HG02981 (cell line): Measurements from ENCODE around the gene CXCL5.
"Not testable (repeated sequence)": the region's sequence is repeated elsewhere in the genome, so short reads cannot be mapped to it uniquely, and the experiment has no call there.

Source experiments
- ATAC-seq: cut with Tn5 transposase; IDR thresholded peaks from one replicate; pipeline ENCODE4 v1.9.1; 2021; ENCODE audit warnings: mild to moderate bottlenecking, moderate library complexity; ENCODE audit not compliant: unreplicated experiment

The CXCL5 gene

DNA sequence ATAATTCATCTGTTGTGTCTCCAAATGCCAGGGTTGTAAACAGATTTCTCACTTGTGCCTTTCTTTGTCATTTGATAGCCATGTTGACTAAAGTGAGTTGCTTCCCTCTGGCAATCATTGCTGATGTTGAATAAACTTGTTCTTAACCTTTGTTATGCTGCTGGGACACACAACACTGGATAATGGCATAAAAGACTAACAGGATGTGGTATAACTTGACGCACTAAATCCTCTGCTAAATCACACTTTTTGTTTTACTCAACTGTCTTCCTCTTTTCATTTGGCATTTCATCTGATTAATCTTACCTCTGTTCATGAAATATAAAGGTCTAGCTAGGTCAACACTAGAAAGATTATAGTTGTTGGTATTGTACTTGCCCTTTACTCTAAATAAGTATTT, 17.6 kb upstream of the CXCL5 start:
- ATAC-seq = peak; percentile 51

DNA sequence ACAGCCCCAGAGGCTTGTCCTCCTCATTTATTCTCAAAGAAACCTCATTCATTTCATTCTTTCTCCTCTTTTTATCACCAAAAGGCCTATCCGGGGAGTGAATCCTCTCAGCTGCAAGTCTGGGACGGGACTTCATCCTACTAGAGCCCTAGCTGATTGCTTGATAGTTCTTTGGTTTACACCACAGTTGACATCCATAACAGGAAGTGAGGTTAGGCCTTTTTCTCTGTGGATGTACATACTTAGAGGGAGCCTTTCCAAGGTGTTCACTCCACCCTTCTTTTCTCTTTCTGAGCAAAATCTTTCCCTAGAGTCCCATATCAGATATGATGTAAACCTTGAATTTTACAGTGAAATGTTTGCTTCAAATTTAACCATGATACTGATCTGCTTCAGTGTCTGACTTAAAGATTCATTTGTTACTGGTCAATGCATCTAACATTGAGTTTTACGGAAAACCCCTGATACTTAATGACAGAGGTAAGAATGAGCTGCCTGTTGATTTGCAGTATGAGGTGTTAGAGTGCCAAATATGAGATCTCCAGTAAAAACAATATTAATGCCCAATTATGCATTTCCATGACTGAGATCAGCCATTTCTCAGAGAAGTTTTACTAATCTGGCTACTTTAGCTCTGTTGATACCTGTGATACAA, 16.8 kb upstream of the CXCL5 start:
- ATAC-seq = no peak

DNA sequence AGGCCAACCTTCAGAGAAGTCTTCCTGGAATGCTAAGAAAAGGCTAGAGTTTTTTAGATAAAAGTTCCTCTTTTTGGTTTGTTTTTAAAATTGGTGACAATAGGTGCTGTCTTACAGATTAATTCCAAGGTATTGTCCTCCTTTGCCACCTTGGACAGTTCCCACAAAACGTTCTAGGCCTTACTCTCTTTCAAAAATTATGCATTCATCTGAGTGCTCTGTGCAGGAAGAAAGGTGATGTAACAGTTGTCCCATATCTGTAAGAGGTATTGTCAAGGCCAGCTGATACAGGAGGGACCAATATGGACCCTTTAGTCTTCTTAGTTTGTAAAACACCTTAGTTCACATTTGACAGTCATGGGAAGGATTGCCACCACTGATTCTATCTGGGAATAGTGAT, 15.9 kb upstream of the CXCL5 start:
- ATAC-seq = no peak

- no peak for ATAC-seq
These were observed 14.8 kb upstream of the CXCL5 start for GRCh38 chr4:74013264-74013663.

- no peak for ATAC-seq
These were observed 13.7 kb upstream of the CXCL5 start for GRCh38 chr4:74012130-74012529.

DNA sequence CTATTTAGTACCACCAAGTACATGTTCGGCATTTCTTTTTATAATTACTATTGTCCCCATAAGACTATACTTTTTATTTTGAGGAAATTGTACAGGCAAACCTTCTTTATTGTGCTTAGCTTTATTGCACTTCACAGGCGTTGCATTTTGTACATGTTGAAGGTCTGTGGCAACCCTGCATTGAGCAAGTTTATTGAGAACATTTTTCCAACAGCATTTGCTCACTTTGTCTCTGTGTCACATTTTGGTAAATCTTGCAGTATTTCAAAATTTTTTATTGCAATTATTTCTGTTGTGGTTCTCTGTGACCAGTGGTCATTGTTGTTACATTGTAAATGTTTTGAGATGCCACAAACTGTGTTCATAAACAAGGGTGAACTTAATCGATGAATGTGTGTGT, 10.8 kb upstream of the CXCL5 start:
- ATAC-seq = no peak

- peak; percentile 77 for ATAC-seq
These were observed 7.6 kb upstream of the CXCL5 start for GRCh38 chr4:74006009-74006476.

- no peak for ATAC-seq
These were observed 7.1 kb upstream of the CXCL5 start for GRCh38 chr4:74005528-74005927.

- no peak for ATAC-seq
These were observed 6.2 kb upstream of the CXCL5 start for GRCh38 chr4:74004668-74005067.

DNA sequence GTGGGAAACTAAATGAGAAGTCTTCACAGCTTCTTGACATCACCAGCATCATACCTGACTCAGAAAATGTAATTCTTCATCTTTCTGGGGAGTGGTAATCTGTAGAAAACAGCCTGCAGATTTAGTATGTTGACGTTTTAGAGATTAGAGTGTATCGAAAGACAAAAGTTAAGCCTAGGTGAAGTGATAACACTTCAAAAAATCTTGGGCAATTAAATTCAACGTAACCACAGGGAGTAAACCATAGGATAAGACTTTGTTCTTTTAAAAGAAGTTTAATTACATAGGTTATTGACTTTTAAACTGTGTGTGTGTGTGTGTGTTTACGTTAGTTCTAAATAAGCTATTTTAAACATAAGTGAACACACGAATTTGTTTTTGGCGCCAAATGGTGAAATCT, 1.8 kb upstream of the CXCL5 start:
- ATAC-seq = no peak

GRCh38 chr4:73992050-73992449, 6.4 kb downstream of the CXCL5 start:
- no peak for ATAC-seq

DNA sequence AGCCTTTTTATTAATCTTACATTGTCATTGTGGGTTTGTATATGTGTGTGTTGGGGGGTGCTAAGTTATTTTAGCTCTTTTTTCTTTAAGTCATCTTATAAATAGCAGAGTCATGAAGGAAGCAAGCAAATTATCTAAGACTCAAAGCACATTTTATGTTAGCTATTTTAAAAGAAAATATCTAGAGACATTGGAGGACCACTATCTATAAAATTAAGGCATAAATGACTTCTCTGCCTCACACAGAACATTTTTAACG, 6.8 kb downstream of the CXCL5 start:
- ATAC-seq = no peak

DNA sequence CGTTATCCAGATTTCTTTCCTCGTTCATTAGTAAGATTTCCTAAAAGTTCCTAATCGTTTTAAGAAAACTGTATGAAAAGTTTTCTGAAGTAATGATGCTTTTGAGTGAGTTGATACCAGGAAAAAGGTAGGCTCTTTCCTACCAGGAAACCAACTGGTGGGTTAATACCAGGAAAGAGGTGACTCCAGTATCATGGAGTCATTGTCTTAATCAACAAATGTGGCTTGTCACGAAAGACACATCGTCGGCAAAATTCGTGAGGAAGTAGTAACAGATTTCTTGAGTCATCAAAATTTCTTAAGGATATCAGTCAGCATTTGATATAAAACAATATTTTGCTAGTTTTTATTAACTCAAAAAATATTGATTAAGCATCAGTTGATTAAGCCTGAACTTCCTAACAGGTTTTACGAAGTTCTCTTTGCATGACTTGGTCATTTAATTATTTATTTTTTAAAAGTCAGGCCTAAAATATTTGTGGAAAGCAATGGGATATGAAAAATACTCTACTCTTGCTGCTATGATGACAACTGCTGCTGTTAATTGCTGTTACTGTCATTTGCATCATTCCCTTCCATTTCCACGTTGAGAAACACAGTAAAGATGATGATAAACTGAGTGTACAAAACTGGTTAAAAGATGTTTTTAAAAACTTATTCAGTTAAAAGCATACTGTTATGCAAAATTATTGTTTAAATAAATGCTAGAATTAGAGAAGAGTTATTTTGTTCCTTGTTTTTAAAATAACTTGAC, 7.3 kb downstream of the CXCL5 start:
- no peak for ATAC-seq

DNA sequence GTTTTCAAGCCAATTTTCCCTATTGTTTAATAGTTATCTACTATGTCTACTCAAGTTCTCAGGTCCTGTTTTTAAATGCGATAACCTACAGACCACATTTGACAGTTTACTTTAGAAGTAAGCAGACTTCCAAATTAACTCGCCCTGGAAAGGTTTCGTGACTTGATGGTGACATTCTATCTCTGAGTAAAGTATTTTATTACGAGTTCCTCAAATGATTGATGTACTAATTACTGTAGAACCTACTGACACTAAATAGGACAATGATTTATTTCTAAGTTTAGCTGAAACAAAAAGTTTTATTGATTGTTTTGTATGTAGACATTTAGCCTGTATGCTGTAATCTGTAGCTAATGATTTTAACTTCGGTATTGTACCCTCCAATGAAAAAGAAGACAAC, 8.5 kb downstream of the CXCL5 start:
- no peak for ATAC-seq

DNA sequence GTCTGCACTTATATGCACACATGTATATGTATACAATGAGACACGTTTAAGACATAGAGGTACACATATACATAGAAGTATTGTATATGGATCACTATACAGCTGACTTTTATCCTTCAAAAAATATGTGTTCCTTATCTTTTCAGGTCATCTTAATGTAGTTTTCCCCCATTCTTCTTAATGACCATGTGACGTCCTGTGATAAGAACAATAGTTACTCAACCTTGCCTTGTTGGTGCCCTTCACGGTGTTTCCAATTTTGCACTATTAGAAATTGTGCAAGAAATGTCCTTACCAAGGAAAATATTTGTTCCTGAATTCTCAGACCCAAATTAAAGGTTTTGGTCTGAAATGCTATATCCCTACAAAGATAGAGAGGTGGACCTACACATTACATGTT, 9.4 kb downstream of the CXCL5 start:
- no peak for ATAC-seq

DNA sequence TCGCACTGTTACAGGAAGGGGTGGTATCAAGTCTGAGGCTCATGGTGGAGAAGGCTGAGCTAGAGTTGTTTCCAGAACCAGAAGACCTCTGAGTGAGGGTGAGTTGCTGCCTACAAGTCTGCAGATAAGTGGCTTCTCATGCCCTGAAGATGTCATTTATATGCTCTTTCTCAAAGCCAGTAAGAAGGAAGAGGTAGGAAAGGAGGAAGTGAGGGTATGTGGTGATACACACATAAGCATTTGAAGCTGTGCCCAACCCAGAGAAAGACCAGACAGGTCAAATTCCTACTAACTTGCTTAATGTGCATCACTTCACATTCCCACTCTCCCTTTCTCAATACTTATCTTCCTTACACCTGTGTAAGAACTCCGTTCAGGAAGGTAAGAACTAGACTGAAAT, 10.4 kb downstream of the CXCL5 start, which contains the start of gene PPBP:
Gene PPBP, minus strand, starts transcription at position 130 of the 400 bp plus-strand sequence. Its CDS starts 87 bp downstream, at position 43.
- ATAC-seq = no peak

- ATAC-seq = no peak
These were observed 13.0 kb downstream of the CXCL5 start for GRCh38 chr4:73985528-73985852.

DNA sequence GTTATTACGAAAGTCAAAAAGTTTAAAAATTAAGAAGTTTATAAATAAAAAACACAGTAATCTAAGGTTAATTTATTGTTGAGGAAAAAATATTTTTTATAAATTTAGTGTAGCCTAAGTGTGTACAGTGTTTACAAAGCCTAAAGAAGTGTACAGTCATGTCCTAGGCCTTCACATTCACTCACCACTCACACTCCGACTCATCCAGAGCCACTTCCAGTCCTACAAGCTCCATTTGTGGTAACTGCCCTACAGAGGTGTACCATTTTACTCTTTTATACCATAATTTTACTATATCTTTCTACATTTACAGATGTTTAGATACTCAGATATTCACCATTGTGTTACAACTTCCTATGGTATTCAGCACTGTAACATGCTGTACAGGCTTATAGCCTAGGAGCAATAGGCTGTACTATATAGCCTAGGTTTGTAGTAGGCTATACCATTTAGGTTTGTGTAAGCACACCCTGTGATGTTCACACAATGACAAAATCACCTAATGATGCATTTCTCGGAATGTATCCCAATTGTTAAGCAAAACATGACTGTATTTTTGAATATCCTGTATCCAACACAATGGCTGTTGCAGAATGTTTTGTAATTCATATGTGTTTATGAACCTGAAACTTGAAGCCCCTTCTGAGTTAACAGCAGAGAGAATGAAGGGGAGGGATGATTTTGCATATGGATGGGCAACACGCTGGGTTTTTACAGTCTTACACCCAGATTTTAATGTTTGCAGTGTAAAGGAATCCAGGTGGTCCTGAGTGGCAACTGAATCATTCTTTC, 13.5 kb downstream of the CXCL5 start:
- ATAC-seq = no peak

DNA sequence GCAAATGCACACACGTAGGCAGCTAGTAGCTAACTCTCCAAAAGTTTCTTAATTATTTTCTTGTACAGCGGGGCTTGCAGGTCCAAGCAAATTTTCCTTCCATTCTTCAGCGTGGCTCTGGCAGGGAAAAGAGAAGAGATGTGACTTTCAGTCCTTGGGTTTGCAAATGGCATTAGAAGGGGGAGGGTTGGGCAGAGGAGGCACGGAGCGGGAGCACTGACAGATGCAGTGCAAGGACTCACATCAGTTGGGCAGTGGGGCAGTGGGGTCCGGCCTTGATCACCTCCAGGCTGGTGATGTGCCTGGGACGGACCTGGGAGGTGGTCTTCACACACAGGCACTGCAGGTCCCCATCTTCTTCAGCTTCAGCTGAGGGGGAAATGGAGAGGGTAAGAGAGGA, 17.3 kb downstream of the CXCL5 start:
- not testable (repeated sequence) for ATAC-seq

DNA sequence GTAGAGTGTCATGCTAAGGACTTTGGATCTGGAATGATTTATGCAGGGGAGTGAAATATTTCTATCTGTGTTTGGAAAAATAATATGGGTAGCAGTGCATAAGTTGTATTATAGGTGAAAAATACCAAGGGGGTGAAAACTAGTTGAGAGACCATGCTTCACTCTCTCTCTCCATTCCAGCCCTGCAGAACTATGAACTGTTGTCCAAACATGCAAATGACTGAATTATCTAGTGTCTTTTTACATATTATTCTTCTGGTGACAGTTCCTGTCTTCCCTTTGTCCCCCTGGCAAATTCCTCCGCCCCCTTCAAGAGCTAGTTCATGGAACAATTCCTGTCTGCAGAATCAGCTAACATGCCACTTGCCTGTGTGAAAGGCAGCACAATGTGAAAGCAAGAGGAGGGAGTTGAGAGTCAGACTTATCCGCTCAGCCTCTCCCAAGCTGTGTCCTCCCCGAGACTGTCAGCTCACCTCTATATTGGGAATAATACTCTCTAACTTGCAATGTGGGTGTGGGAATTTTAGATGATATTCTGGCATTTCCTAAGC, 19.0 kb downstream of the CXCL5 start:
- no peak for ATAC-seq

DNA sequence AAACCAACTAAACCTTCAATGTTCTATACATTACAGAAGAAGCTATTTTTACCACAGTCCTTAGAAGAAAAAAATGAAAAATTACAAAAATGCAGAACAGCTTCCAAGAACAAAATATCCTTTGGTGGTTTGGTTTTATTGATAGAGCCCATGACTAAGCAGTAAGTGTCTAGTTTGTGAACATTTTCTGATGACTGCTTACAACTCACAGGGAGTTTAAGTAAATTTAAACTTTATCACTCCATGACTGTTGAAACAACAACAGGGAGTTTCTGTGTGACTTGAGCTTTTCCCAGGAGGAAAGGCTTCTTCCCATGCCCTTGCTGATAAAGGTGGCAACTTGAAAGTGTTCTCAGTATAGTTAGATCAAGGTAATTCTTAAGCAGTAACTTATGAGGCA, 19.6 kb downstream of the CXCL5 start:
- no peak for ATAC-seq

DNA sequence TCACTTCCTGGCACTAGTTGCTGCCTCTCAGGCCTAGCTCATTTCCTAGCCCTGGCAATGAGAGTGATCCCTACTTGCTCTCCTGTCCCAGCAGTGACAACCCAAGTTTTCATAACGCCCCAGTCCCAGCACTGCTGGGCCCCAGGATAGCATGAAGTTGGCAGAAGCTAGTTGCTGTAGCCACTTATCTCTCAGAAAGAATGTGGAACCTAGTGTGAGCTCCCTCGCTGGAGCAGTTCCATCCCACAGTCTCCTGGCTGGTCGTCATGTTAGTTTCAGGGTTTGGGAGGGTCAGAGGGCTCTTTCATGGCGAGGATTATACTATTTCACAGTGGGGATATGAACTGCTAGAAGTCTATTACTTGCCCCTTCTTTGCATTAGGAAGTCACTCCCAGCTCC, 21.8 kb downstream of the CXCL5 start:
- ATAC-seq = no peak
